ENCODE data around the gene TET1. TPM values are rescaled to one million over a fixed set of nuclear protein-coding genes. Genes with fewer than 3 reads are reported as not detected.
A peak's percentile ranks its signal among the peaks of the same experiment; 100 is the strongest.

Gene TET1
- total and polyA plus RNA-seq, 9 of the 15 experiments (the other 6 are each of a cell fraction or from before 2014, with no cell fraction given) = 2.6 to 21.3 (median 11.6) TPM

GRCh38 chr10:68633816-68634466 lies 73.8 kb downstream of the TET1 start (continued):
- TF ChIP-seq AFF4 (CRISPR knock-in tag; IDR thresholded peaks at IDR 0.05) = no peak

- CTCF ChIA-PET (ENCODE audit: low intra/inter-chr PET ratio) = no interaction called here
- Histone ChIP-seq H3K4me2 (ENCODE audit: insufficient read depth, low read length) (no peak overlapping the region), H3K9me1 (ENCODE audit: control insufficient read depth, insufficient read depth, low read length) (no peaks in the 10 kb centered on the region), H3K9me3 (replicated peaks; ENCODE audit: control insufficient read depth, insufficient read depth, low read depth, low read length) (no peaks in the 10 kb centered on the region), H3K4me1 (replicated peaks in 1 of 2; ENCODE audit: control insufficient read depth in 2 of 2, insufficient read depth in 2 of 2, low read length in 2 of 2) (no peaks in the 10 kb centered on the region; a peak in 1 of 5 replicates), H3K79me2 (ENCODE audit: control insufficient read depth, insufficient read depth, low read length) (no peaks in the 10 kb centered on the region), H2AFZ (ENCODE audit: low read depth, low read length) (no peak overlapping the region), H3K27ac (ENCODE audit: extremely low read depth, low read depth, low read length) (no peak overlapping the region), H3K36me3 (ENCODE audit: control insufficient read depth, insufficient read depth, low read length) (peaks cover 3% of the 10 kb centered on the region; the same call in 1 of the 3 replicates), H3K27me3 (ENCODE audit: control insufficient read depth in 2 of 2, insufficient read depth in 2 of 2, low read length in 2 of 2) (no peaks in the 10 kb centered on the region), H4K20me1 (replicated peaks; ENCODE audit: control insufficient read depth, insufficient read depth, low read length) (no peaks in the 10 kb centered on the region), H3K4me3 (no peak overlapping the region), H3K9ac (ENCODE audit: insufficient read depth in 1 of 2, low read depth in 2 of 2, low read length in 2 of 2) (no peak overlapping the region)
- intact Hi-C loops (cut with micrococcal nuclease) (no loop called here), in situ Hi-C loops (cut with MboI) (no loop called here)
- FAIRE-seq = no peak
- no peak for DNase-seq (ENCODE audit: extremely low read depth in 1 of 4, low spot score in 3 of 4)
- POLR2A ChIA-PET = interaction anchor here (1.2 kb wide), 1 partner anchor 15 kb away, joined by 5 read pairs; no protein-coding TSS in a partner anchor
- ATAC-seq = peak; percentile 33
- 56% methylated on average over 3 of the region's 3 CpGs for WGBS (ENCODE audit: insufficient coverage, low coverage, missing lambda C conversion rate)
- no TSS peak for BruUV-seq (replicated peaks)
- TF ChIP-seq CREB1 (IDR thresholded peaks at IDR 0.05) (no peak), CREB1 (CRISPR knock-in tag; IDR thresholded peaks at IDR 0.05) (no peak), HIVEP1 (CRISPR knock-in tag; IDR thresholded peaks at IDR 0.05) (no peak), GABPA (tag; conservative IDR thresholded peaks at IDR 0.05; ENCODE audit: low read depth) (no peak), EGR1 (conservative IDR thresholded peaks at IDR 0.05) (no peak), ZFP36 (IDR thresholded peaks at IDR 0.05; ENCODE audit: low read depth, low read length, partially characterized antibody) (no peak), TFE3 (CRISPR knock-in tag; IDR thresholded peaks at IDR 0.05) (no peak), ARID3B (CRISPR knock-in tag; IDR thresholded peaks at IDR 0.05; ENCODE audit: borderline replicate concordance) (no peak), ZC3H11A (IDR thresholded peaks at IDR 0.05; ENCODE audit: low read depth, low read length) (no peak), DIDO1 (tag; IDR thresholded peaks at IDR 0.05; ENCODE audit: low read depth) (no peak), OTX1 (CRISPR knock-in tag; IDR thresholded peaks at IDR 0.05) (no peak), ELK1 (CRISPR knock-in tag; IDR thresholded peaks at IDR 0.05) (no peak)
These were observed 76.2 kb downstream of the TET1 start for GRCh38 chr10:68636335-68636734.

All from K562 (cell line).